Esophagus squamous epithelium (tissue), 5 donors: Measurements from ENCODE around the gene ZNF407. TPM values are rescaled to one million over a fixed set of nuclear protein-coding genes. Genes with fewer than 3 reads are reported as not detected.

Source experiments
- DNase-seq: peaks from one replicate; lab custom pipeline; 2025; lab: John Stamatoyannopoulos, UW
- H3K27ac ChIP-seq, 4 donors: fragments of 200-600 bp; sonication (generic); one replicate each; pipeline ENCODE4 v1.5.1; 2016 to 2019; ENCODE audit warnings: mild to moderate bottlenecking in 1 of 4
- H3K27me3 ChIP-seq, 4 donors: fragments of 200-600 bp; sonication (generic); 1 replicate in 3 of 4; 2 replicates in 1 of 4; pipeline versions ENCODE4 v1.5.1 to v1.6.0; 2017 to 2021; ENCODE audit warnings: antibody characterized with exemption in 1 of 4
- H3K36me3 ChIP-seq, 3 donors: fragments of 200-600 bp; sonication (generic); one replicate each; pipeline ENCODE4 v1.5.1; 2016 to 2019
- H3K4me1 ChIP-seq, 3 donors: fragments of 200-600 bp; sonication (generic); one replicate each; pipeline ENCODE4 v1.5.1; 2017 to 2019
- H3K4me3 ChIP-seq, 4 donors: fragments of 200-600 bp; sonication (generic); 1 replicate in 3 of 4; 2 replicates in 1 of 4; pipeline ENCODE4 v1.5.1; 2016 to 2019; ENCODE audit warnings: mild to moderate bottlenecking in 2 of 4, moderate library complexity in 1 of 4
- H3K9me3 ChIP-seq, 3 donors: fragments of 200-600 bp; sonication (generic); one replicate each; pipeline ENCODE4 v1.5.1; 2016 to 2019
- CTCF ChIP-seq, 6 experiments: fragments of 450-650 bp in 4 of 6; fragments of 200-600 bp in 2 of 6; sonication (generic) in 2 of 6; IDR thresholded peaks; one replicate each; pipeline ENCODE4 v1.5.1; 2016 to 2019; ENCODE audit warnings: antibody characterized with exemption in 6 of 6, mild to moderate bottlenecking in 4 of 6, moderate library complexity in 4 of 6
- POLR2A ChIP-seq, 4 donors: fragments of 450-650 bp; IDR thresholded peaks; one replicate each; pipeline ENCODE4 v1.6.1; 2017; ENCODE audit warnings: antibody characterized with exemption in 4 of 4, mild to moderate bottlenecking in 4 of 4, moderate library complexity in 3 of 4
- WGBS, 2 donors: methylation state at CpG; one replicate each; pipeline ENCODE4 v1.1.5; 2018; 5-methylcytosine and 5-hydroxymethylcytosine counted together
- intact Hi-C: fragments of 100-400 bp; cut with DNase I; formaldehyde crosslinking; loops from one replicate; pipeline ENCODE4 v1.15.0; 2022
- total RNA-seq, 4 donors: library from RNA; depleted of rRNA; stranded (reverse); fragments of >200 nt; gene quantifications; one replicate each; pipeline ENCODE4 v1.1.0, GENCODE V29; 2016
- donor health status: DM: yes; HTN: yes; CAD: no.

ZNF407 gene
- total RNA-seq, 4 donors from 2014 or later: 6.4 to 21.2 (median 13.1) TPM

GRCh38 chr18:75034937-75035336, 437.3 kb downstream of the ZNF407 start:
- H3K27me3 ChIP-seq: no peaks in the 10 kb centered on the region
- H3K27ac ChIP-seq: no peak overlapping the region
- WGBS, 2 donors: 70 to 81% methylated on average over 3 of the region's 3 CpGs
- intact Hi-C loops: no loop called here
- no peak for TF ChIP-seq POLR2A (IDR thresholded peaks at IDR 0.05)
- TF ChIP-seq CTCF (IDR thresholded peaks at IDR 0.05): no peak
- H3K9me3 ChIP-seq: no peaks in the 10 kb centered on the region
- no peak overlapping the region for H3K4me3 ChIP-seq
- peaks cover 0 to 4% (median 0%) of the 10 kb centered on the region in 3 donors for H3K4me1 ChIP-seq
- no peaks in the 10 kb centered on the region for H3K36me3 ChIP-seq
- no peak for DNase-seq

- H3K4me3 ChIP-seq: no peak overlapping the region
- no peak for DNase-seq
- WGBS, 2 donors: 55% methylated on average over 3 of the region's 3 CpGs
- no peaks in the 10 kb centered on the region for H3K36me3 ChIP-seq
- H3K9me3 ChIP-seq: no peaks in the 10 kb centered on the region
- intact Hi-C loops: no loop called here
- H3K4me1 ChIP-seq: peaks cover 0 to 4% (median 0%) of the 10 kb centered on the region in 3 donors
- H3K27ac ChIP-seq: no peak overlapping the region
- no peak for TF ChIP-seq CTCF (IDR thresholded peaks at IDR 0.05)
- no peaks in the 10 kb centered on the region for H3K27me3 ChIP-seq
These were observed 438.3 kb downstream of the ZNF407 start for GRCh38 chr18:75035928-75036327.

GRCh38 chr18:75036917-75037688, 439.4 kb downstream of the ZNF407 start:
- TF ChIP-seq CTCF (IDR thresholded peaks at IDR 0.05): no peak
- TF ChIP-seq POLR2A (IDR thresholded peaks at IDR 0.05): no peak
- H3K36me3 ChIP-seq: no peaks in the 10 kb centered on the region
- intact Hi-C loops: no loop called here
- H3K4me1 ChIP-seq: peaks cover 0 to 4% (median 0%) of the 10 kb centered on the region in 3 donors
- WGBS, 2 donors: 75 to 83% methylated on average over 18 of the region's 18 CpGs
- DNase-seq: no peak
- H3K4me3 ChIP-seq: peak overlapping the region in 1 of 4 donors; percentile 8
- H3K9me3 ChIP-seq: no peaks in the 10 kb centered on the region
- H3K27me3 ChIP-seq: no peaks in the 10 kb centered on the region
- H3K27ac ChIP-seq: no peak overlapping the region

- Histone ChIP-seq H3K36me3 (no peaks in the 10 kb centered on the region), H3K9me3 (no peaks in the 10 kb centered on the region), H3K4me3 (no peak overlapping the region), H3K27ac (no peak overlapping the region), H3K4me1 (peaks cover 0 to 4% (median 0%) of the 10 kb centered on the region in 3 donors), H3K27me3 (no peaks in the 10 kb centered on the region)
- intact Hi-C loops: no loop called here
- DNase-seq: no peak
- TF ChIP-seq POLR2A (IDR thresholded peaks at IDR 0.05): no peak
- 74% methylated on average over 3 of the region's 3 CpGs for whole genome bisulfite sequencing, 2 donors
These were observed 440.0 kb downstream of the ZNF407 start for GRCh38 chr18:75037689-75037955.

- no peaks in the 10 kb centered on the region for H3K9me3 ChIP-seq
- H3K27ac ChIP-seq: no peak overlapping the region
- no peaks in the 10 kb centered on the region for H3K27me3 ChIP-seq
- H3K36me3 ChIP-seq: no peaks in the 10 kb centered on the region
- no peak for DNase-seq
- intact Hi-C loops: no loop called here
- no peak overlapping the region for H3K4me3 ChIP-seq
- TF ChIP-seq POLR2A (IDR thresholded peaks at IDR 0.05) (no peak), CTCF (IDR thresholded peaks at IDR 0.05) (peak in 3 of 6 experiments; percentile 11 to 44 (median 26))
- 87 to 93% methylated on average over 8 of the region's 8 CpGs for WGBS, 2 donors
- peaks cover 0 to 4% (median 0%) of the 10 kb centered on the region in 3 donors for H3K4me1 ChIP-seq
These were observed 443.9 kb downstream of the ZNF407 start for GRCh38 chr18:75041586-75041985.
